LNCaP clone FGC (cell line): ENCODE results near the gene LIN28B.
A peak's percentile ranks its signal among the peaks of the same experiment; 100 is the strongest.
"Not testable (repeated sequence)": the region's sequence is repeated elsewhere in the genome, so short reads cannot be mapped to it uniquely, and the experiment has no call there.

Experiments used
- DNase-seq: peaks from one replicate; pipeline ENCODE4 v3.0.0-alpha.2; 2011; ENCODE audit warnings: low read depth
- H3K4me3 ChIP-seq: 2 replicates; pipeline ENCODE4 v1.5.1; 2011; ENCODE audit warnings: mild to moderate bottlenecking, low read depth, low read length, control low read depth
- TF ChIP-seq, protein P1 (sequence below): IDR thresholded peaks from 2 replicates; pipeline ENCODE4 v1.5.1; 2012; ENCODE audit warnings: mild to moderate bottlenecking; ENCODE audit not compliant: control insufficient read depth, insufficient read depth; ENCODE audit errors: extremely low read depth

The LIN28B gene

DNA sequence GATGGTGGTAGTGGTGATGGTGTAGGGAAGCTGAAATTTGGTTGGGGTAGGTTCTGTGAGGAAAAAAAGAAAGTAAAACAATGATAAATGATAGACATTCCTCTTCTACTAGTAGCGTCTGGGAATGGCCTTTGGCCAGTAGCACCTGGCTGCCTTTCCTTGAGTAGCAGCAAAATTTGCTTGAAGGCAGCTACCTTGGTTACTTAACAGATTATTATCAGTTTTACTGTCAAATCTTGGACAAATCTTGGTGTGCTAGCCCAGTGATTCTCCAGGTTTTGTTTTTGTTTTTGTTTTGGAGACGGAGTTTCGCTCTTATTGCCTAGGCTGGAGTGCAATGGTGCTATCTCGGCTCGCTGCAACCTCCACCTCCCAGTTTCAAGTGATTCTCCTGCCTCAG, 26.4 kb downstream of the LIN28B start:
- no peak overlapping the region for H3K4me3 ChIP-seq
- peak; percentile 46 for DNase-seq
- TF ChIP-seq, protein P1, sequence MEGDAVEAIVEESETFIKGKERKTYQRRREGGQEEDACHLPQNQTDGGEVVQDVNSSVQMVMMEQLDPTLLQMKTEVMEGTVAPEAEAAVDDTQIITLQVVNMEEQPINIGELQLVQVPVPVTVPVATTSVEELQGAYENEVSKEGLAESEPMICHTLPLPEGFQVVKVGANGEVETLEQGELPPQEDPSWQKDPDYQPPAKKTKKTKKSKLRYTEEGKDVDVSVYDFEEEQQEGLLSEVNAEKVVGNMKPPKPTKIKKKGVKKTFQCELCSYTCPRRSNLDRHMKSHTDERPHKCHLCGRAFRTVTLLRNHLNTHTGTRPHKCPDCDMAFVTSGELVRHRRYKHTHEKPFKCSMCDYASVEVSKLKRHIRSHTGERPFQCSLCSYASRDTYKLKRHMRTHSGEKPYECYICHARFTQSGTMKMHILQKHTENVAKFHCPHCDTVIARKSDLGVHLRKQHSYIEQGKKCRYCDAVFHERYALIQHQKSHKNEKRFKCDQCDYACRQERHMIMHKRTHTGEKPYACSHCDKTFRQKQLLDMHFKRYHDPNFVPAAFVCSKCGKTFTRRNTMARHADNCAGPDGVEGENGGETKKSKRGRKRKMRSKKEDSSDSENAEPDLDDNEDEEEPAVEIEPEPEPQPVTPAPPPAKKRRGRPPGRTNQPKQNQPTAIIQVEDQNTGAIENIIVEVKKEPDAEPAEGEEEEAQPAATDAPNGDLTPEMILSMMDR, result no peak

DNA sequence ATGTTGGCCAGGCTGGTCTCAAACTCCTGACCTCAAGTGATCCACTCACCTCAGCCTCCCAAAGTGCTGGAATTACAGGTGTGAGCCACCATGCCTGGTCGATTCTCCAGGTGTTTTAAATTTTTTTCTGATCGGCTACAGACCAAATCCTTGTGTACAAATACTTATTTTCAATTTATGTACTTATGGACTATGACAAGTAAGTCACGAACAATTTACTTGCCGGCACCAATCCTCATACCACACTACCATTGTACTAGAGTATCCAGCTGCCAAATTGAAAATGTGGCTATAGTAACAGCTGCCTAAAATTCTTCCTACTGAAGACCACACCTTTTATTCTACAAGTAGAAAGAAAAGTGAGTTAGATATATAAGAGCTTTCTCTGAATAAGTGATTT, 26.9 kb downstream of the LIN28B start:
- TF ChIP-seq, protein P1, result no peak
- no peak overlapping the region for H3K4me3 ChIP-seq
- DNase-seq, result no peak

DNA sequence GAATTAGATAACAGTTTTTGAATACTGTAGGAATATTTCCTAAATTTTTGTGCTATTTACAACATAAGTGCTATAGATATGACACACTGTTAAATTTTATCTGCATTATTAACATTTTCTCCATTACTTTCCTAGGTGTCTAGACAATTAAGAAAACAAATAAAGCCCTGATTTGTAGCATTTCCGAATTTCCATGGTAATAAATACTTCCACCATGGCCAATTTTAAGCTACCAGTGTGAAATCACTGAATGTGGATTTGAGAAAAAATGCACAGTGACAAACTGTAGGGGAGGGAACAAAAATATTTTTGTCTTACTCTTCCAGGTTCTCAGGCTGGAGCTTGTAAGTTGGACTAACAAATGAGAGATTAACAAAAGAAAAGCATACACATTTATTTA, 27.9 kb downstream of the LIN28B start:
- DNase-seq, result no peak
- TF ChIP-seq, protein P1, result no peak
- no peak overlapping the region for H3K4me3 ChIP-seq

DNA sequence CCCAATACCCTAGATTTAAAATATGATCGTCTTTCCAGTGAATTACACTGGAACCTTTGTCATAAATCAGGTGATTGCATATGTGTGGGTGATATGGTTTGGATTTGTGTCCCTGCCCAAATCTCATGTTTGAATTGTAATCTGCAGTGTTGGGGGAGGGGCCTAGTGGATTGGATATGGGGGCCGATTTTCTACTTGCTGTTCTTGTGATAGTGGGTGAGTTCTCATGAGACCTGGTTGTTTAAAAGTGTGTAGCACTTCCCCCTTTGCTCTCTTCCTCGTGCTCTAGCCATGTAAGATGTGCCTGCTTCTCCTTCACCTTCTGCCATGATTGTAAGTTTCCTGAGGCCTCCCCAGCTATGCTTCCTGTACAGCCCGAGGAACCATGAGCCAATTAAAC, 29.0 kb downstream of the LIN28B start:
- H3K4me3 ChIP-seq, DNase-seq: not testable (repeated sequence)

DNA sequence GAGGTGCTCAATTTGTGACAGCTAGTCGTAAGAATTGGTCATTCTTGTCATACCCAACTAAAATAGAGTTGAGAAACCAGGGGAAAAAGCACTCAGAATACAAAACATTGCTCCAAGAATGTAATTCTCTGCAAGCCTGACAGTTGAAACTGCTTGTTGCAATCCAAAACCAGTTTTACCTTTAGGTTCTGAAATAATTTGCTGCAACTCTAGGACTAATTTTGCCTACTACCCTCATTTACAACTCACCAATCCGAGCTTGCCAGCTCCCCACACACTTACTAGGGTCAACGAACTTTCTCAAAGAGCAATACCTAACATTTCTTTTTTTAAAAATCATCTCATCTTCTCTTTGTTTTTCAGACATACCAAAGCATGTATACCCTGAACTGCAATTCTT, 29.7 kb downstream of the LIN28B start:
- no peak for DNase-seq
- H3K4me3 ChIP-seq, result no peak overlapping the region
- TF ChIP-seq, protein P1, result no peak

DNA sequence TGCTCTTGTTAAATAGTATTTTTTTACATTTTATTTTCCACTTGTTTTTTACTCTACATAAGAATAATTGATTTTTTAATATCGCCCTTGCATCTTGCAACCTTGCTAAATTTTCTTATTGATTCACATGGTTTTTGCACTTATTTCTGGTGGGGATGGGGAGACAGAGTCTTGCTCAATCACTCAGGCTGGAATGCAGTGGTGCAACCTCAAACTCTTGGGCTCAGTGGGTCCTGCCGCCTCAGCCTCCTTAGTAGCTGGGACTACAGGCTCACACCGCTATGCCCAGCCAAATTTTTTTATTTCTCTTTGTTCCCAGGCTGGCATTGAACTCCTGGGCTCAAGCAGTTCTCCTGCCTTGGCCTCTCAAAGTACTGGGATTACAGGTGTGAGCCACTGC, 30.3 kb downstream of the LIN28B start:
- TF ChIP-seq, protein P1, result no peak
- no peak overlapping the region for H3K4me3 ChIP-seq
- DNase-seq, result no peak

DNA sequence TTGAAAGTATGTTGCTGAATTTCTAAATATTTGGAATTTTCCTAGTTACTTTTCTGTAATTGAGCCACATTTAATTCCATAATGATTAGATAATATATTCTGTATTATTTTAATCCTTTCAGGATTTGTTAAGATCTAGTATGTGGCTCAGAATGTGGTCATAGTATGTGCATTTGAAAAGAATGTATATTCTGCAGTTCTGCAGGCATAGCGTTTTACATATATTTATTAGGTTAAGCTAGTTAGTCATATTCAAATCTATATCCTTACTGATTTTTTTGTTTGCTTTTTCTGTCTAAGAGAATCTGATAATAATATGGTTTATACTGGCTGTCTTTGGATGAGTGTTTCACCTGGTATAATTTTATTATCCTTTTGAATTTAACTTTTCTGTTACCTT, 33.2 kb downstream of the LIN28B start:
- no peak for DNase-seq
- no peak overlapping the region for H3K4me3 ChIP-seq
- TF ChIP-seq, protein P1, result no peak

DNA sequence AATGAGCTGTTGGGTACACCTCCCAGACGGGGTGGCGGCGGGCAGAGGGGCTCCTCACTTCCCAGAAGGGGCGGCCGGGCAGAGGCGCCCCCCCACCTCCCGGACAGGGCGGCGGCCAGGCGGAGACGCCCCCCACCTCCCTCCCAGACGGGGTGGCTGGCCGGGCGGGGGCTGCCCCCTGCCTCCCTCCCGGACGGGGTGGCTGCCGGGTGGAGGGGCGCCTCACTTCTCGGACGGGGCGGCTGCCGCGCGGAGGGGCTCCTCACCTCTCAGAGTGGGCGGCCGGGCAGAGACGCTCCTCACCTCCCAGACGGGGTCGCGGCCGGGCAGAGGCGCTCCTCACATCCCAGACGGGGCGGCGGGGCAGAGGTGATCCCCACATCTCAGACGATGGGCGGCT, 34.2 kb downstream of the LIN28B start:
- H3K4me3 ChIP-seq, DNase-seq: not testable (repeated sequence)

DNA sequence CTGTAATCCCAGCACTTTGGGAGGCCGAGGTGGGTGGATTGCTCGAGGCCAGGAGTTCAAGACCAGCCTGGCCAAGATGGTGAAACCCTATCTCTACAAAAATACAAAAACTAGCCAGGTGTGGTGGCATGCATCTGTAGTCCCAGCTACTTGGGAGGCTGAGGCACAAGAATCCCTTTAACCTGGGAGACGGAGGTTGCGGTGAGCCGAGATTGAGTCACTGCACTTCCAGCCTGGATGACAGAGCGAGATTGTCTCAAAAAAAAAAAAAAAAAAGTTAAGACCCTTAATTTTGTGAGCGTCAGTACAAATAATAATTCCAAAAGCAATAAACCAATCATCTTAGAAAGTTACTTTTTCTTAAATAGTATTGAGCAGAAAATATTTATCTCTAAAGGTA, 36.7 kb downstream of the LIN28B start:
- not testable (repeated sequence) for DNase-seq, H3K4me3 ChIP-seq
